Measurements from ENCODE around the gene CXCL16.

CXCL16 gene

DNA sequence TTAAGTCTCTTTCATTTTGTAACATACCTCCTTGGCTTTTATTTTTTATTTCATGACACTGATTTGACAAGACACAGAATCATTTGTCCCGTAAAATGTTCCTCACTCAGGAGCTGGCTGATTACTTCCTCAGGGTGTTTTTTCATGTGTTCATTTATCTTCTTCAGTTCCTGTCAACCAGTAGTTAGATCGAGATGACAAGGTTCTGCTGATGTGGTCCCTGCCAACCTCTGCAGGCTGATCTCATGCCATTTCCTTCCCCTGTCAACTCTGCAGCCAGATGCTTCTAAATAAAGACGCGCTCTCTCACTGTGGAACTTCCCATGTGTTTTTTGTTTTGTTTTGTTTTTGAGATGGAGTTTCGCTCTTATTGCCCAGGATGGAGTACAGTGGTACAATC, 8.1 kb upstream of the CXCL16 start:
- Histone ChIP-seq H3K9me3 (ENCODE audit: control insufficient read depth in 1 of 2, low read length in 2 of 2) (no peaks in the 10 kb centered on the region), H3K27ac (ENCODE audit: low read length) (no peak overlapping the region), H3K4me1 (ENCODE audit: control insufficient read depth in 1 of 2, insufficient read depth in 2 of 2, low read length in 2 of 2) (peaks cover 0 to 10% of the 10 kb centered on the region in 2 donors), H3K4me3 (ENCODE audit: low read depth in 1 of 2, low read length in 2 of 2) (no peak overlapping the region), H3K27me3 (ENCODE audit: low read depth, low read length) (peaks cover 9% of the 10 kb centered on the region), H3K36me3 (ENCODE audit: control insufficient read depth in 1 of 2, insufficient read depth in 2 of 2, low read length in 2 of 2) (no peaks in the 10 kb centered on the region)

DNA sequence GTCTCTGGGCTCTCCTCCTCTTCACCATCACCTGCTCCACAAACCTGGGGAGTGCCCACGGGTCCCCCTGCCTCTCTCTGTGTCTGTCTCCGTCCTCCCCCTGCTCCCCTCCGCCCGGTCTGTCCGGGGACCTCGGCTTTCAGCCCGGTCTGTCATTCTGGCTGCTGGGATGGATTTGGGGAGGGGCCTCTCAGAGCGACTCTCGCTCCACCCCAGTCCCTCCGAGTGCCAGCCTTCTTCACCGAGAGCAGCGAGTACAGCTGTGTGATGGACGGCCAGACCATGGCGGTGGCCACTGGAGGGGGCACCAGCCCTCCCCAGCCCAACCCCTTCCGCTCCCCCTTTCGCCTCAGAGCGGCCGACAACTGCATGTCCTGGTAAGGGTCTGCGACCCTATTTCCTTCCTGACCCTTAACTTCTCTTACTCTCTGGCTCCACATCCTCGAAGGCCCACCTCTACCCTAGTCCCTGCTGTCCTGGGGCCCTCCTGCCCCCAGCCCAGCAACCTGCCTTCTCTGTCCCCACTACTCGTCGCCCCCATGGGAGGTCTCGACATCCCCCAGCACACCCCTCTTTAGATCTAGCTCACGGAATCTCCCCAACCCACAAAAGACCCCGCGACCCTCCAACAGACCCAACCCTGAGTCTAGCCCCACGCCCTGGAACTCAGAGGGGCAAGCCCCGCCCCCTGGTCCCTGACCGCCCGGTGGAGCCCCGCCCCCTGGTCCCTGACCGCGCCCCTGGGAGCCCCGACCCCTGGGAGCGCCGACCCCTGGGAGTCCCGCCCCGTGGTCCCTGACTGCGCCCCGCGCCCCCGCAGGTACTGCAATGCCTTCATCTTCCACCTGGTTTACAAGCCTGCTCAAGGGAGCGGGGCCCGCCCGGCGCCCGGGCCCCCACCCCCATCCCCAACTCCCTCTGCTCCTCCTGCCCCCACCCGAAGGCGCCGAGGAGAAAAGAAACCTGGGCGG, 5.6 kb upstream of the CXCL16 start:
- H3K36me3 ChIP-seq (ENCODE audit: control insufficient read depth in 1 of 2, insufficient read depth in 2 of 2, low read length in 2 of 2) = no peaks in the 10 kb centered on the region
- no peak overlapping the region for H3K27ac ChIP-seq (ENCODE audit: low read length)
- H3K4me3 ChIP-seq (ENCODE audit: low read depth in 1 of 2, low read length in 2 of 2) = no peak overlapping the region
- peaks cover 9% of the 10 kb centered on the region for H3K27me3 ChIP-seq (ENCODE audit: low read depth, low read length)
- peaks cover 0 to 10% of the 10 kb centered on the region in 2 donors for H3K4me1 ChIP-seq (ENCODE audit: control insufficient read depth in 1 of 2, insufficient read depth in 2 of 2, low read length in 2 of 2)
- H3K9me3 ChIP-seq (ENCODE audit: control insufficient read depth in 1 of 2, low read length in 2 of 2) = no peaks in the 10 kb centered on the region

DNA sequence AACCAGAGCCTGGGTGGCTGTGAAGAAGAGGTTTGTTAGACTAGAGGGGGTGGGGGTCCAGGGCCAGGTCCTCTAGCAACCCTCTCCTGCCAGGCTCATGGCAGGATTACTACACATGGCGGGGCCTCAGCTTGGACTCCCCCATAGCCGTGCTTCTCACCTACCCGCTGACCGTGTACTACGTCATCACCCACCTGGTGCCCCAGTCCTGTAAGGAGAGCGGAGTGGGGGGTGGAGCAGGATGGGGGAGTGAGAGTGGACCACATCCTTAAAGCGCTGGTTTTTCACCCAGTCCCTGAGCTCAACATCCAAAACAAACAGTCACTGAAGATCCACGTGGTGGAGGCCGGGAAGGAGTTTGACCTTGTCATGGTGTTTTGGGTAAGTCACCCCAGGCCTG, 4.2 kb upstream of the CXCL16 start:
- H3K9me3 ChIP-seq (ENCODE audit: control insufficient read depth in 1 of 2, low read length in 2 of 2) = no peaks in the 10 kb centered on the region
- H3K4me1 ChIP-seq (ENCODE audit: control insufficient read depth in 1 of 2, insufficient read depth in 2 of 2, low read length in 2 of 2) = peaks cover 0 to 15% of the 10 kb centered on the region in 2 donors
- no peak overlapping the region for H3K4me3 ChIP-seq (ENCODE audit: low read depth in 1 of 2, low read length in 2 of 2)
- H3K36me3 ChIP-seq (ENCODE audit: control insufficient read depth in 1 of 2, insufficient read depth in 2 of 2, low read length in 2 of 2) = no peaks in the 10 kb centered on the region
- H3K27ac ChIP-seq (ENCODE audit: low read length) = no peak overlapping the region
- peaks cover 9% of the 10 kb centered on the region for H3K27me3 ChIP-seq (ENCODE audit: low read depth, low read length)

DNA sequence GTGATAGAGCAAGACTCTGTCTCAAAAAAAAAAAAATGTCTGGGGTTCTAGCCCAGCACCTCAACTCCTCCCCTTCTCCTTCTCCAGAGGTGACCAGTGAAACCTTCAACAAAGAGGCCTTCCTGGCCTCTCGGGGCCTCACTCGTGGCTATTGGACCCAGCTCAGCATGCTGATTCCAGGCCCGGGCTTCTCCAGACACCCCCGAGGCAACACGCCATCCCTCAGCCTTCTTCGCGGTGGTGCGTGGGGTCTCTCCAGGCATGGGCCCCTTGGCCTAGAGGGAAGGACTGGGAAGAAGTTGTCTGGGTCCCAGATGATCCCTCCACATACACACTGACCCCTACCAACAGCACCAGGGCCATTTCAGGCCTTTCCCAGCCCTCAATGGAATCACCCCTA, 3.5 kb upstream of the CXCL16 start:
- no peaks in the 10 kb centered on the region for H3K9me3 ChIP-seq (ENCODE audit: control insufficient read depth in 1 of 2, low read length in 2 of 2)
- no peak overlapping the region for H3K27ac ChIP-seq (ENCODE audit: low read length)
- no peak overlapping the region for H3K4me3 ChIP-seq (ENCODE audit: low read depth in 1 of 2, low read length in 2 of 2)
- peaks cover 9% of the 10 kb centered on the region for H3K27me3 ChIP-seq (ENCODE audit: low read depth, low read length)
- no peaks in the 10 kb centered on the region for H3K36me3 ChIP-seq (ENCODE audit: control insufficient read depth in 1 of 2, insufficient read depth in 2 of 2, low read length in 2 of 2)
- H3K4me1 ChIP-seq (ENCODE audit: control insufficient read depth in 1 of 2, insufficient read depth in 2 of 2, low read length in 2 of 2) = peaks cover 0 to 16% of the 10 kb centered on the region in 2 donors

DNA sequence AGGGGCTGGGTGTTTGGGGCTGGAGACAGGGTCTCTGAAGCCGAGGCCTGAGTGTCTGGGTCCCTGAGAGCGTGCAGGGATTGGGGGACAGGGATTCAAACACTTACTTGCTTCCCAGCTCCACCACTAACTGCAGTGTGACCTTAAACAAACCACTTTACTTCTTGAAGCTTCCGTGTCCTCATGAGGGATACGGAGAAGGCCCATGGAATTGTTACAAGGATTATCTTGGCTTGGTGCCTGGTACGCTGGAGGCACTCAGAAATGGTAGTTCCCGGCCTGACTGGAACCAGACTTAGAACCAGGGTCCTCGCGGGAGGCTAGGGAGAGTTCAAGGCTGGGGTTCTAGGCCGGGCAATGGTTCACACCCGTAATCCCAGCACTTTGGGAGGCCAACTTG, 2.9 kb upstream of the CXCL16 start:
- H3K4me1 ChIP-seq (ENCODE audit: control insufficient read depth in 1 of 2, insufficient read depth in 2 of 2, low read length in 2 of 2) = peaks cover 0 to 16% of the 10 kb centered on the region in 2 donors
- H3K36me3 ChIP-seq (ENCODE audit: control insufficient read depth in 1 of 2, insufficient read depth in 2 of 2, low read length in 2 of 2) = no peaks in the 10 kb centered on the region
- peaks cover 9% of the 10 kb centered on the region for H3K27me3 ChIP-seq (ENCODE audit: low read depth, low read length)
- H3K9me3 ChIP-seq (ENCODE audit: control insufficient read depth in 1 of 2, low read length in 2 of 2) = no peaks in the 10 kb centered on the region
- no peak overlapping the region for H3K27ac ChIP-seq (ENCODE audit: low read length)
- H3K4me3 ChIP-seq (ENCODE audit: low read depth in 1 of 2, low read length in 2 of 2) = no peak overlapping the region

DNA sequence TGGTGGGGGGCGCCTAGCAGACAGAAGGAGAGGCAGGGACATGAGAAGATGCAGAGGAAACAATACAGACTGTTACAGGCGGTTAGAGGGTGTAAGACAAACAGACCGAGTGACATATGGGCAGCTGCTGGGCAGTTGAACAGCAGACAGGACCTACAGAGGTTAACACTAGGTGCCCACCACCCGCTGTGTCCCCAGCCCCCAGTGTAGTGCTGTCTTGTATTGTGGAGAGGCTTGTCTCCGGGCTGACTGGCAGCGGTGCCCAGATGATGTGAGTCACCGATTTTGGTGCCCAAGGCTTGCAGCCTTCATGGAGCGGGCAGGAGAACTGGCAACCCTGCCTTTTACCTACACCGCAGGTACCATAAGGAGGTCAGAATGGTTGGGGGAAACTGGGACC, 2.4 kb upstream of the CXCL16 start:
- Histone ChIP-seq H3K27me3 (ENCODE audit: low read depth, low read length) (peaks cover 9% of the 10 kb centered on the region), H3K27ac (ENCODE audit: low read length) (no peak overlapping the region), H3K4me1 (ENCODE audit: control insufficient read depth in 1 of 2, insufficient read depth in 2 of 2, low read length in 2 of 2) (peaks cover 0 to 16% of the 10 kb centered on the region in 2 donors), H3K4me3 (ENCODE audit: low read depth in 1 of 2, low read length in 2 of 2) (no peak overlapping the region), H3K9me3 (ENCODE audit: control insufficient read depth in 1 of 2, low read length in 2 of 2) (no peaks in the 10 kb centered on the region), H3K36me3 (ENCODE audit: control insufficient read depth in 1 of 2, insufficient read depth in 2 of 2, low read length in 2 of 2) (no peaks in the 10 kb centered on the region)

DNA sequence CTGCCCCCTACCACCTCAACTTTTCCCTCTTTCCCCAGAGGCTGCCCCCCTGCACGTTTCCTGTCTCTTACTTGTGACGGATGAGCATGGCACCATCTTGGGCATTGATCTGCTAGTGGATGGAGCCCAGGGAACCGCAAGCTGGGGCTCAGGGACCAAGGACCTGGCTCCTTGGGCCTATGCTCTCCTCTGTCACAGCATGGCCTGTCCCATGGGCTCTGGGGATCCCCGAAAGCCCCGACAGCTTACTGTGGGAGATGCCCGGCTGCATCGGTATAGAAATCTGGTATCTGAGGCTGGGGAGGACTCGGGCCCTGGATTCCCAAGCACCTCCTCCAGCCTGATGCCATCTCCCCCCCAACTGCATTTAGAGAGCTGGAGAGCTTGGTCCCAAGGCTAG, 1.8 kb upstream of the CXCL16 start:
- H3K27ac ChIP-seq (ENCODE audit: low read length) = no peak overlapping the region
- H3K27me3 ChIP-seq (ENCODE audit: low read depth, low read length) = peaks cover 9% of the 10 kb centered on the region
- H3K9me3 ChIP-seq (ENCODE audit: control insufficient read depth in 1 of 2, low read length in 2 of 2) = no peaks in the 10 kb centered on the region
- H3K4me3 ChIP-seq (ENCODE audit: low read depth in 1 of 2, low read length in 2 of 2) = no peak overlapping the region
- peaks cover 0 to 16% of the 10 kb centered on the region in 2 donors for H3K4me1 ChIP-seq (ENCODE audit: control insufficient read depth in 1 of 2, insufficient read depth in 2 of 2, low read length in 2 of 2)
- no peaks in the 10 kb centered on the region for H3K36me3 ChIP-seq (ENCODE audit: control insufficient read depth in 1 of 2, insufficient read depth in 2 of 2, low read length in 2 of 2)

DNA sequence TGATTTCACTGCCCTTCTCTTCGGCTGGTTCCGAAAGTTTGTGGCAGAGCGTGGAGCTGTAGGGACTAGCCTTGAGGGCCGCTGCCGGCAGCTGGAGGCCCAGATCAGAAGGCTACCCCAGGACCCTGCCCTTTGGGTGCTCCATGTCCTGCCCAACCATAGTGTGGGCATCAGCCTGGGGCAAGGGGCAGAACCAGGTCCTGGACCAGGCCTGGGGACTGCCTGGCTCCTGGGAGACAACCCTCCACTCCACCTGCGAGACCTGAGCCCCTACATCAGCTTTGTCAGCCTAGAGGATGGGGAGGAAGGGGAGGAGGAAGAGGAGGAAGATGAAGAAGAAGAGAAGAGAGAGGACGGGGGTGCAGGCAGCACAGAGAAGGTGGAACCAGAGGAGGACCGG, 856 bp upstream of the CXCL16 start:
- Histone ChIP-seq H3K9me3 (ENCODE audit: control insufficient read depth in 1 of 2, low read length in 2 of 2) (no peaks in the 10 kb centered on the region), H3K4me1 (ENCODE audit: control insufficient read depth in 1 of 2, insufficient read depth in 2 of 2, low read length in 2 of 2) (peaks cover 0 to 14% of the 10 kb centered on the region in 2 donors), H3K27ac (ENCODE audit: low read length) (no peak overlapping the region), H3K4me3 (ENCODE audit: low read depth in 1 of 2, low read length in 2 of 2) (peak overlapping the region in 1 of 2 donors; percentile 90), H3K36me3 (ENCODE audit: control insufficient read depth in 1 of 2, insufficient read depth in 2 of 2, low read length in 2 of 2) (no peaks in the 10 kb centered on the region), H3K27me3 (ENCODE audit: low read depth, low read length) (peaks cover 9% of the 10 kb centered on the region)

DNA sequence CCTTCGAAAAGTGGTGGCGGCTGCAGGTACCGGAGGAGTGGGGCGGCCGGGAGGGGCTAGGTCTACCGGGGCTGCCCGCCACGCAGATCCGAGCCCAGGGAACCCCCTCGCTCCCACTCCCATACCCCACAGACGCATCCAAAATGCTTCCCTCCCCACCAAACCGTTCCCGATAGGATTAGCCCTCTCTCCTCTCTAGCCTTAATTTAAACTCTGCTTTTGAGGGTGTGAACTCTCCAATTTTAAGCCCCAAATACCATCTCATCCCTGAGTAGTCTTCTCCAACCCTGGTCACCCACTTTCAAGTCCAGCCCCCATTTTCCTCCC, 260 bp upstream of the CXCL16 start:
- peak overlapping the region; percentile 45 to 90 for H3K4me3 ChIP-seq (ENCODE audit: low read depth in 1 of 2, low read length in 2 of 2)
- H3K27me3 ChIP-seq (ENCODE audit: low read depth, low read length) = peaks cover 4% of the 10 kb centered on the region
- no peak overlapping the region for H3K27ac ChIP-seq (ENCODE audit: low read length)
- no peaks in the 10 kb centered on the region for H3K9me3 ChIP-seq (ENCODE audit: control insufficient read depth in 1 of 2, low read length in 2 of 2)
- H3K36me3 ChIP-seq (ENCODE audit: control insufficient read depth in 1 of 2, insufficient read depth in 2 of 2, low read length in 2 of 2) = no peaks in the 10 kb centered on the region
- peaks cover 0 to 8% of the 10 kb centered on the region in 2 donors for H3K4me1 ChIP-seq (ENCODE audit: control insufficient read depth in 1 of 2, insufficient read depth in 2 of 2, low read length in 2 of 2)

DNA sequence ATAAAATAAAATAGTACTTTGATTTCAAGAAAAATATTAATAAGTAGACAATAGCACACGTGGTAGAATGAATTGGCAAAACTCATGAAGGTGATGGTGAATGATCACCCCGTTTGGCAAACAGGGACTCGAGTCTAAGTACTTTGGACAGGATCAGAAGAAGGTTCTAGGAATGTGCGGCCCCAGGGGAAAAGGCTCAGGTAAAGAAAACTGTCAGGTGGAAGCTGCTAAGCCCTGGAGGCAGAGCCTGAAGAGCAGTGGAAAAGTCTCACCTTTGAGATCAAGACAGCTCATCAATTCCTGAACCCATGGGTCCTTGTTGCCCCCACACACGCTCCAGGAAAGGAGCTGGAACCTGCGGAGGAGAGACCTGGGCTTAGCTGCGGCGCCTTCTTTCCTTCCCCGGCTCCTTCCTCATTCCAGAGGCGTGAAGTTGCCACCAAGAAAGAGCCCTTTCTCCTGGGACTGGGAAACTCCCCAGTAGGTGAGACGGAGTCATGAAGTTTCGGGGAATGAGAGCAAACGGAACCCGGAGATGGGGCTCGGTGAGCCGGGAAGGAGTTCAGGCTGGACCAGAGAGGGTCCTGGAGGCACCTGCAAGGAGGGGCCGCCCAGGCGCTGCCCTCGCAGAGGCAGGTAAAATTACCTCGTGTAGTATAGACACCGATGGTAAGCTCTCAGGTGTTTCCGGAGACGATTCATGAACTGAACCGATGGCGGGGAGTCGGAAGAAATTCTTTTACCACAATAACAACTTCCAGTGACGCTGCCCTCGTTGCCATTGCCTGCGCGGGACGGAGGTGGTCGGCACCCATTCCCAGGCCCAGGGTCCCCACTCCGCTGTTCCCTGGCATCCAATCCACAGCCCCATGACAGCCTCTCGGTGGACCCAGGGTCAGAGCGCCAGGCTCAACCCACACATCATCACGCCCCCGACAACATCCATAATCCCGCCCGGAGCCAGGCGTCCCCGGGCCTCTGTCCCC, 1.3 kb downstream of the CXCL16 start:
- peak overlapping the region; percentile 67 for H3K27ac ChIP-seq (ENCODE audit: low read length)
- peak overlapping the region; percentile 71 to 90 for H3K4me3 ChIP-seq (ENCODE audit: low read depth in 1 of 2, low read length in 2 of 2)
- H3K4me1 ChIP-seq (ENCODE audit: control insufficient read depth in 1 of 2, insufficient read depth in 2 of 2, low read length in 2 of 2) = peaks cover 0 to 6% of the 10 kb centered on the region in 2 donors
- H3K27me3 ChIP-seq (ENCODE audit: low read depth, low read length) = no peaks in the 10 kb centered on the region
- H3K36me3 ChIP-seq (ENCODE audit: control insufficient read depth in 1 of 2, insufficient read depth in 2 of 2, low read length in 2 of 2) = no peaks in the 10 kb centered on the region
- no peaks in the 10 kb centered on the region for H3K9me3 ChIP-seq (ENCODE audit: control insufficient read depth in 1 of 2, low read length in 2 of 2)
